DOHH2 (cell line): ENCODE results near the gene KIAA1191.

ENCODE experiments used
- H3F3A ChIP-seq: fragments of 200-600 bp; sonication (generic), shearing (Covaris generic); 2 replicates; pipeline ENCODE4 v1.6.0; 2016; ENCODE audit warnings: antibody characterized with exemption, mild to moderate bottlenecking; ENCODE audit not compliant: control insufficient read depth, insufficient read depth
- H3K27ac ChIP-seq: fragments of 200-600 bp; sonication (generic); 2 replicates; pipeline ENCODE4 v1.5.1; 2014; ENCODE audit warnings: low read depth, mild to moderate bottlenecking, low read length, moderate library complexity
- H3K27me3 ChIP-seq: fragments of 200-600 bp; sonication (generic); 2 replicates; pipeline ENCODE4 v1.6.1; 2014; ENCODE audit warnings: mild to moderate bottlenecking, low read length, mixed read lengths; ENCODE audit not compliant: control insufficient read depth
- H3K36me3 ChIP-seq: fragments of 200-600 bp; sonication (generic); 2 replicates; pipeline ENCODE4 v1.6.1; 2014; ENCODE audit warnings: mild to moderate bottlenecking, low read length, moderate library complexity, mixed read lengths; ENCODE audit not compliant: control insufficient read depth
- H3K4me1 ChIP-seq: fragments of 200-600 bp; sonication (generic); 2 replicates; pipeline ENCODE4 v1.6.1; 2014; ENCODE audit warnings: mild to moderate bottlenecking, low read length, mixed read lengths; ENCODE audit not compliant: control insufficient read depth
- H3K4me2 ChIP-seq: fragments of 200-600 bp; sonication (generic); 2 replicates; pipeline ENCODE4 v1.6.0; 2014; ENCODE audit warnings: mild to moderate bottlenecking, low read length, moderate library complexity
- H3K4me3 ChIP-seq: fragments of 200-600 bp; sonication (generic); 2 replicates; pipeline ENCODE4 v1.5.1; 2014; ENCODE audit warnings: mild to moderate bottlenecking, low read length, mixed read lengths
- H3K79me2 ChIP-seq: fragments of 200-600 bp; sonication (generic); 2 replicates; pipeline ENCODE4 v1.6.1; 2014; ENCODE audit warnings: mild to moderate bottlenecking, low read length, mixed read lengths; ENCODE audit not compliant: control insufficient read depth
- H3K9me2 ChIP-seq: fragments of 200-600 bp; sonication (generic); replicated peaks from 2 replicates; pipeline ENCODE4 v1.6.1; 2014; ENCODE audit warnings: mild to moderate bottlenecking, low read length, mixed read lengths; ENCODE audit not compliant: control insufficient read depth
- H3K9me3 ChIP-seq: fragments of 200-600 bp; sonication (generic); 2 replicates; pipeline ENCODE4 v1.6.1; 2014; ENCODE audit warnings: antibody characterized with exemption, low read length, mixed read lengths; ENCODE audit not compliant: control insufficient read depth, insufficient read depth
- H4K20me1 ChIP-seq: fragments of 200-600 bp; sonication (generic); 2 replicates; pipeline ENCODE4 v1.6.0; 2014; ENCODE audit warnings: low read depth, mild to moderate bottlenecking, antibody characterized with exemption, low read length, moderate library complexity; ENCODE audit not compliant: control insufficient read depth, insufficient read depth
- EZH2phosphoT487 ChIP-seq: fragments of 200-600 bp; sonication (generic); IDR thresholded peaks from 2 replicates; pipeline ENCODE4 v1.6.1; 2017; ENCODE audit warnings: borderline replicate concordance, mild to moderate bottlenecking, antibody characterized with exemption, low read length, moderate library complexity, mixed read lengths
- TF ChIP-seq, protein P1 (sequence below): fragments of 200-600 bp; sonication (generic); IDR thresholded peaks from one replicate; pipeline ENCODE4 v1.5.1; 2014; ENCODE audit warnings: antibody characterized with exemption, mild to moderate bottlenecking, low read depth, low read length; ENCODE audit not compliant: poor library complexity, severe bottlenecking

The KIAA1191 gene

DNA sequence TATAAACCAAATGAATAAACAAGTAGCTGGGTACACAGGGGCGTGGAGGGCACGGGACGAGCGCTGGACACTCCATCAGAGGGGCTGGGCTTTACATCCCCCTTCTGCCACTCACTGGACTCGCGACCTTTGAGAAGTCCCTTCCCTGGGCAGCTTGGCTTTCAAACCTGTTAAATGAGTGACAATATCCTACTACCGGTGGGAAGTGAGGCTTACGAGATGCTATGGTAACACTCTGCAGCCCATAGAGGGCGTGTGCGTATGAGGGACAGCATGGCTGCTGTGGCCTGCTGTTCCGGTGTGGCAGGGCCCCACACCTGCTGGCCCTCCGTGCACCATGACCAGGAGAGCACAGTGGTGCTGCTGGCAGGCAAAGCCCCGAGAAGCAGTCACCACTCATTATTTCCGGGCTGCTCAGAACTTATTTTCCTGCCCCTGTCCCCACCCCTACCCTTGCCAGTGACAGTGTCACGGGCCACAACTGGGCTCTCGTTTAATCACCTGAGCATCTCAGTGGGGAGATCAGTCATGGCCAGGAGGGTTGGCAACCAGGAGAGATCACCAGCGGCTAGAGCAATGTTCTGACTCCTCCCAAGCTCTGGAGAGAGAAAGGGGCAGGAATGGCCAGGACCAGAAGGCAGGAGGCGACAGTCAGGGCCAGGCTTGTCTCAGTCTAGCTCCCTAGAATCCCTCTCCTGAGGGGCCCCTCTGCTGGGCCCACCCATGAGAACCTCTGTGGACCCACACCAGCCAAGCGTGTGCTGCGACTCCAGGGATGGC is 44.3 kb upstream of the KIAA1191 start:
- no peaks in the 10 kb centered on the region for H3K4me1 ChIP-seq
- no peak overlapping the region for H3K27ac ChIP-seq
- TF ChIP-seq, protein P1, sequence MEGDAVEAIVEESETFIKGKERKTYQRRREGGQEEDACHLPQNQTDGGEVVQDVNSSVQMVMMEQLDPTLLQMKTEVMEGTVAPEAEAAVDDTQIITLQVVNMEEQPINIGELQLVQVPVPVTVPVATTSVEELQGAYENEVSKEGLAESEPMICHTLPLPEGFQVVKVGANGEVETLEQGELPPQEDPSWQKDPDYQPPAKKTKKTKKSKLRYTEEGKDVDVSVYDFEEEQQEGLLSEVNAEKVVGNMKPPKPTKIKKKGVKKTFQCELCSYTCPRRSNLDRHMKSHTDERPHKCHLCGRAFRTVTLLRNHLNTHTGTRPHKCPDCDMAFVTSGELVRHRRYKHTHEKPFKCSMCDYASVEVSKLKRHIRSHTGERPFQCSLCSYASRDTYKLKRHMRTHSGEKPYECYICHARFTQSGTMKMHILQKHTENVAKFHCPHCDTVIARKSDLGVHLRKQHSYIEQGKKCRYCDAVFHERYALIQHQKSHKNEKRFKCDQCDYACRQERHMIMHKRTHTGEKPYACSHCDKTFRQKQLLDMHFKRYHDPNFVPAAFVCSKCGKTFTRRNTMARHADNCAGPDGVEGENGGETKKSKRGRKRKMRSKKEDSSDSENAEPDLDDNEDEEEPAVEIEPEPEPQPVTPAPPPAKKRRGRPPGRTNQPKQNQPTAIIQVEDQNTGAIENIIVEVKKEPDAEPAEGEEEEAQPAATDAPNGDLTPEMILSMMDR = no peak
- TF ChIP-seq EZH2phosphoT487 = no peak
- peaks cover 6% of the 10 kb centered on the region; the same call in 1 of the 2 replicates for H3K36me3 ChIP-seq
- no peaks in the 10 kb centered on the region for H3K79me2 ChIP-seq
- no peaks in the 10 kb centered on the region for H3F3A ChIP-seq
- H3K9me2 ChIP-seq = no peaks in the 10 kb centered on the region
- no peaks in the 10 kb centered on the region for H4K20me1 ChIP-seq
- H3K4me3 ChIP-seq = no peak overlapping the region
- no peak overlapping the region for H3K4me2 ChIP-seq
- H3K9me3 ChIP-seq = no peaks in the 10 kb centered on the region
- no peaks in the 10 kb centered on the region for H3K27me3 ChIP-seq

DNA sequence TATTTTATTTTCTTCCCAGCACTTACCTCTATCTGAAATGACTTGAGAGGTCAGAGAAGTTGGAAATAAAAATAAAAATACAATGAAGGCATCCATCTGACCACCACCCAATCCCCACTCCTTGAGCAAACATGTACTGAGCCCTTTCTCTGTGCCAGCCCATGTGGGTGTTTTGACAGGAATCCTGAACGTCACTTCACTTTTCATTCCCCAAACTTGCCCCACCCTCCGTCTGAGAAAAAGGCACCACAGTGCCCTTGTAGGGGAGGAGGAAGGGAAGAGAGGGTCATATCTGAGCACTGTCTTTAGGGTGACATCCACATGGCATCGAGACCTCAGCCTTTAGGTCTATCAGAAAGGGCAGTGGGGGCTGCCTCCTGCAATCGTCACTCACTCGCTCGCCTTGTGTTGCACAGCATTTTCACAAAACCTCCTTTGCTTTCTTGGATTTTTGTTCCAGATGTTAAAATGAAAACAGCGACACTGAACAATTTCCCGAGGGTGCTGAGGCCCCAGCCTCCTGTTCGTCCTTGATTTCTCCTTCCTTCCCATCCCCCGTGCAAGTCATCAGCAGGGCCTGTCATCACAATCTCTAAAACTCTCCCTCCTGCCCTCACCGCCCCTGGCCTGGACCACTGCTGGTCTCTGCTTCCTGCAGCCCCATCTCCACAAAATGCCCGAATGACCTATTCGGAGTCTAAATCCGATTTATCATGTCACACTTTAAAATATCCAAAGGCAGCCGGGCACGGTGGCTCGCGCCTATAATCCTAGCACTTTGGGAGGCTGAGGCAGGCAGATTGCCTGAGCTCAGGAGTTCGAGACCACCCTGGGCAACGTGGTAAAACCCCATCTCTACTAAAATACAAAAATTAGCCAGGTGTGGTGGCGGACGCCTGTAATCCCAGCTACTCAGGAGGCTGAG is 40.0 kb upstream of the KIAA1191 start:
- Histone ChIP-seq H3K27me3 (no peaks in the 10 kb centered on the region), H3K79me2 (no peaks in the 10 kb centered on the region), H3K4me3 (no peak overlapping the region), H3K36me3 (no peaks in the 10 kb centered on the region), H3K27ac (no peak overlapping the region), H3K4me2 (no peak overlapping the region), H4K20me1 (no peaks in the 10 kb centered on the region), H3K9me2 (no peaks in the 10 kb centered on the region), H3F3A (no peaks in the 10 kb centered on the region), H3K9me3 (no peaks in the 10 kb centered on the region), H3K4me1 (no peaks in the 10 kb centered on the region)
- TF ChIP-seq, protein P1 = no peak
- TF ChIP-seq EZH2phosphoT487 = no peak

DNA sequence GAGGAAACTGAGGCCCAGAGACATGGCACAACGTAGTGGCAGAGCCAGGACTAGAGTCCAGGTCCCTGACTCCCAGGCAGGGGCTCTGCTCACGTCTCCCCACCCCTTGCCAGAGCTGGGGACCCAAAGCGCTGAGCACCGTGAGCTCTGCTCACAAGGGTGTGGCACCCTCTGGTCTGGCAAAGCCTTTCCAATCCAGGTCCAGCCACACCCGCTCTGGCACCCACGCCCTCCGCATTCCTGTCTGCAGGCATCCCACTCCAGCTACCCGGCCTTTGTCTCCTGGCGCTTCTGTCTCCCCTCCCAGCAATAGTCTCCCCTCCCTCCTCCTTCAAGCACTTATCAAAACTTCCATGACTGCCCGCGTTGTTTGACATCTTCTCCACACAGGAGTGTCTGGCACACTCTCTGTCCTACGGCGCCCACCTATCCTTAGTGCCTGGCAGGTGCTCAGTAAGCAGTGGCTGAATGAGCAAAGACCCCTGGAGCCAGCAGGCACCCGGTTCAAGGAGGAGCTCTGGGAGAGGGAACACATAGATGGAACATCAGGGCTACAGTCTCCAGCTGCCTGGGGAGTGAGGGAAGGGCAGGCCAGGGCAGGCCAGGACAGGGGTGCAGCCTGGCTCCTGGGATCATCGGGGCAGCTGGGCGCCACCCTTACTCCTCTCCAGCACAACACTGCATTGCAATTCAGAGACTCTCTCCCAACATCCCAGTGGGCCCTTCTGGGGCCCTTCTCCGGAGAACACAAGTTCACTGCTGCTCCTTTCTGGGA is 39.0 kb upstream of the KIAA1191 start:
- Histone ChIP-seq H3F3A (no peaks in the 10 kb centered on the region), H3K4me2 (no peak overlapping the region), H3K79me2 (no peaks in the 10 kb centered on the region), H3K4me3 (no peak overlapping the region), H4K20me1 (no peaks in the 10 kb centered on the region), H3K9me3 (no peaks in the 10 kb centered on the region), H3K9me2 (no peaks in the 10 kb centered on the region), H3K4me1 (no peaks in the 10 kb centered on the region), H3K27ac (no peak overlapping the region), H3K27me3 (no peaks in the 10 kb centered on the region), H3K36me3 (no peaks in the 10 kb centered on the region)
- TF ChIP-seq, protein P1 = no peak
- TF ChIP-seq EZH2phosphoT487 = no peak
